Stimulated activated effector memory CD8-positive, alpha-beta T cell treated with anti-CD3 and anti-CD28 coated beads, Interleukin-12 subunit alpha, Interleukin-12 subunit beta, amount 100 ng/mL, for 72 hours (primary cell): Measurements from ENCODE around the gene C1orf21.

Experiments
- ATAC-seq: fragments of 150-1000 bp; cut with Tn5 transposase; 2 replicates; pipeline ENCODE4 v1.10.0; 2021
- DNase-seq, 2 donors: peaks; one replicate each; pipeline ENCODE4 v3.0.0; 2021 to 2022; ENCODE audit warnings: low spot score in 2 of 2
- H3K27ac Mint-ChIP-seq: one replicate; pipeline ENCODE4 v1.8.0; 2022; ENCODE audit warnings: mild to moderate bottlenecking, mixed read lengths
- H3K36me3 Mint-ChIP-seq: one replicate; pipeline ENCODE4 v1.8.0; 2022; ENCODE audit warnings: mild to moderate bottlenecking, mixed read lengths
- H3K4me1 Mint-ChIP-seq: one replicate; pipeline ENCODE4 v1.8.0; 2022; ENCODE audit warnings: mixed read lengths
- H3K4me3 Mint-ChIP-seq: one replicate; pipeline ENCODE4 v1.8.0; 2022; ENCODE audit warnings: mild to moderate bottlenecking, mixed read lengths
- H3K9me3 Mint-ChIP-seq: one replicate; pipeline ENCODE4 v1.8.0; 2022; ENCODE audit warnings: mixed read lengths

Gene C1orf21

DNA sequence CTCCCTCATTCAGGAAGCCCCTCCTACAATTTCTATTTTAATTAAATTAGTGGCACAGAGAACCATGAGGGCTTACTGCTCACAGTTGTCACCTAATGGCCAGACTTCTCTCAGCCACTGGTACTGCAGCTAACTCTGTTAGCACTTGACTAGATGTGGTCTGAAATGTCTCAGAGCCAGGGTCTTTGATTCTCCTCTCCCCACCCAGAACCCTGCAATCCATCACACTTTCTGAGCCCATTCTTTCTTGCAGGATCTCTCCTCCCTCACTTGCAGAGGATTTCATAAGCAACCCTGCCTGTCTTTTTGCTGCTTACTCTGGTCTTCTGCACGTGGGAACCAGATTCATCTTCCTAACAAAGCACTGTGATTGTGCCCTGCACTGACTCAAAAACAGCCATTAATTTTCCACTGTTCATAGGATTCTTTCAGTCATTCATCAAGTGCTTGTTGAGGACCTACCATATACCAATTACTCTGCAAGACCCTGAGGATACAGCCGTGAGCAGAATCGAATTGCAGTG, 259.4 kb downstream of the C1orf21 start:
- no peaks in the 10 kb centered on the region for H3K36me3 Mint-ChIP-seq
- H3K4me3 Mint-ChIP-seq = no peak overlapping the region
- DNase-seq = no peak
- no peaks in the 10 kb centered on the region for H3K9me3 Mint-ChIP-seq
- H3K27ac Mint-ChIP-seq = no peak overlapping the region
- no peak for ATAC-seq
- H3K4me1 Mint-ChIP-seq = no peaks in the 10 kb centered on the region

DNA sequence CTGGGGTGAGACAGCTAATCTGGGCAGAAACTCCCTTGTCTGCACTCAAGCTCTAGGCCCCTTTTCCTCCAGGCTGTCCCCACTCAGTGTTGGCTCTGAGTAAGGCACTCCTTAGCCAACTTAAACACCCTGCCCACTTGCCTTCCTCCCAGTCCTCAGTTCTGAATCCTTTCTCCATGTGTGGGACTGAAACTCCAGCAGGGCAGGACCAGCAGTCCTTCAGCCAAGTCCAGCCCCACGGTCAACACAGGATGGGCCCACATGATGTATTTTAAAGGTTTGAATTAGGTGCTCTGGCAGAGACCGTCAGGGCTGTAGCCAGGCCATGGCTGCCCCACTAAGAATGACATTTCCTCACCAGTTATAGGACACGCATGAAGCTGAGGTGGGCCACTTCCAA, 260.0 kb downstream of the C1orf21 start:
- no peaks in the 10 kb centered on the region for H3K4me1 Mint-ChIP-seq
- no peak overlapping the region for H3K27ac Mint-ChIP-seq
- DNase-seq = no peak
- H3K36me3 Mint-ChIP-seq = no peaks in the 10 kb centered on the region
- ATAC-seq = peak; percentile 9
- H3K4me3 Mint-ChIP-seq = no peak overlapping the region
- H3K9me3 Mint-ChIP-seq = peaks cover 4% of the 10 kb centered on the region

DNA sequence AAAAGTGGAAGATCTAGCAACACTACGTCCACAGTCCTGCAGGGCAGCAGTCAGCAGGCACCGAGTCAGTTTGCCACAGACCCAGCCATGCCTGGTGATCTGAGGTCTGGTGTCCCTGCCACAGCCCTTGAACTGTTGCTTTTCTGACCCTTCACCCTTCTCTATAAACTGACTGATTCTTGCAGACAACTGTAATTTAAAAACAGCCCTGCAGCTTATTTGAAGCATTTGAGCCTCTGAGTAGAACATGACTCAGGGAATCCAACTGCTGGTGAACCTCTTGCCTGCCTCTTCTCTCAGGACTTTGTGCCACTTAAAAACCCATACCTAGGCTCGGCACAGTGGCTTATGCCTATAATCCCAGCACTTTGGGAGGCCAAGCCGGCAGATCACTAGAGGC, 260.6 kb downstream of the C1orf21 start:
- no peaks in the 10 kb centered on the region for H3K4me1 Mint-ChIP-seq
- H3K27ac Mint-ChIP-seq = no peak overlapping the region
- no peak for DNase-seq
- H3K36me3 Mint-ChIP-seq = no peaks in the 10 kb centered on the region
- no peak overlapping the region for H3K4me3 Mint-ChIP-seq
- ATAC-seq = no peak
- H3K9me3 Mint-ChIP-seq = peaks cover 4% of the 10 kb centered on the region

DNA sequence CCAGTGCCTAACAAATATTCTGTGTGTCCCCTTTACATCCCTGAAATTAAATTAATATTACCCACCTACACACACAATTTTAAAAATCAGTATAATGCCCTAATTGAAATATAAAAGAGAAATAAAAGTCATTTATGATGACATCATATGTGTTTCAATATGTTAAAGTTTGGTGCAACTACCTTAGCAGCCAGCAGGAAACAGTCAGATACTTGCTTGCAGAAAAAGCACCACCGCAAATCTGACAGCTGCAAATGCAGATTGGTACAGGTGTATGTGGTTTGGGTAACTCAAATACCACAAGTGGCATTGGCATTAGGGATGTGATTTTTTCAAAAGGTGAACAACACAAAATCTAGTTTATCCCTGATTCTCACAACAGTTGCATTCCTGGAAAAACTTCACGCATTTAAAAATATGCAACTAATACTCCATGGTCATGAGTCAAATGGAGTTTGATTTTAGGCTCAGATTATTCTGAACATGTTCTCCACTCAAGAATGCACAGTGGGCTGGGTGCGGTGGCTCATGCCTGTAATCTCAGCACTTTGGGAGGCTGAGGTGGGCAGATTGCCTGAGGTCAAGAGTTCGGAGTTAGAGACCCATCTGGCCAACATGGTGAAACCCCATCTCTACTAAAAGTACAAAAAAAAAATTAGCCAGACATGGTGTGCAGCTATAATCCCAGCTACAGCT, 261.5 kb downstream of the C1orf21 start:
- Mint-ChIP-seq H3K4me3 (no peak overlapping the region), H3K9me3 (peaks cover 4% of the 10 kb centered on the region), H3K36me3 (no peaks in the 10 kb centered on the region), H3K4me1 (no peaks in the 10 kb centered on the region), H3K27ac (no peak overlapping the region)
- DNase-seq (no peak), ATAC-seq (no peak)

DNA sequence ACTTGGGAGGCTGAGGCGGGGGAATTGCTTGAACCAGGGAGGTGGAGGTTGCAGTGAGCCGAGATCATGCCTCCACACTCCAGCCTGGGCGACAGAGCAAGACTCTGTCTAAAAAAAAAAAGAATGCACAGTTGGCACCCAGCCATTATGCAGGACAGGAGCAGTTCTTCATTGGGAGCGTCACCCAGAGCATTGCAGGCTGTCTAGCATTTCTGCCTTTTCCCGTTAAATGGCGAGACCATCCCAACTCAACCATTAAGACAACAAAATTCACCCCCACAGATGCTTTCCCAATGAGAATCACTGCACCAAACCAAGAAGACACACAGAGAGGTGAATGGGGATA, 262.0 kb downstream of the C1orf21 start:
- Mint-ChIP-seq H3K36me3 (no peaks in the 10 kb centered on the region), H3K27ac (no peak overlapping the region), H3K4me3 (no peak overlapping the region), H3K4me1 (no peaks in the 10 kb centered on the region), H3K9me3 (peaks cover 4% of the 10 kb centered on the region)
- ATAC-seq = no peak
- no peak for DNase-seq

DNA sequence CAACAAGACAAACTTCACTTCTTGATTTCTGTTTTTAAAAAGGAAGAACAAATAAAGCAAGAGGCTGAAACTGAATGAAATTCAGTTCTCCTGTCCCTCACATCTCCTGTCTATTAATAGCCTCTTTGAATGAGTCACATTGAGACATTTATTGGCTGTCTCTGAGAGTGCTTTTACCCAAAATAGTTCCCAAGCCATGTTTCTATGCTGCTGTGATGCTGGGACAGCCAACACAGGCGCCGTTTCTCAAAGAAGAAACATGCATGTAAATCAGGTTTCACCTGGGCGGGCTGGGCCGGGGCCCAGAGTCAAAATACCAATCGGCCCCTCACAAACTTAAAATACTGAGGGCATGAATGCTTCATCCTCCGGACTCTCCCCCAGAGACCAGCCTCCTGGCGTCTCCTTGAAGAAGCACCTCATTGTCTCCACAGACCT, 262.6 kb downstream of the C1orf21 start:
- peaks cover 4% of the 10 kb centered on the region for H3K9me3 Mint-ChIP-seq
- no peak for ATAC-seq
- H3K27ac Mint-ChIP-seq = no peak overlapping the region
- no peak overlapping the region for H3K4me3 Mint-ChIP-seq
- no peaks in the 10 kb centered on the region for H3K36me3 Mint-ChIP-seq
- no peak for DNase-seq
- no peaks in the 10 kb centered on the region for H3K4me1 Mint-ChIP-seq

DNA sequence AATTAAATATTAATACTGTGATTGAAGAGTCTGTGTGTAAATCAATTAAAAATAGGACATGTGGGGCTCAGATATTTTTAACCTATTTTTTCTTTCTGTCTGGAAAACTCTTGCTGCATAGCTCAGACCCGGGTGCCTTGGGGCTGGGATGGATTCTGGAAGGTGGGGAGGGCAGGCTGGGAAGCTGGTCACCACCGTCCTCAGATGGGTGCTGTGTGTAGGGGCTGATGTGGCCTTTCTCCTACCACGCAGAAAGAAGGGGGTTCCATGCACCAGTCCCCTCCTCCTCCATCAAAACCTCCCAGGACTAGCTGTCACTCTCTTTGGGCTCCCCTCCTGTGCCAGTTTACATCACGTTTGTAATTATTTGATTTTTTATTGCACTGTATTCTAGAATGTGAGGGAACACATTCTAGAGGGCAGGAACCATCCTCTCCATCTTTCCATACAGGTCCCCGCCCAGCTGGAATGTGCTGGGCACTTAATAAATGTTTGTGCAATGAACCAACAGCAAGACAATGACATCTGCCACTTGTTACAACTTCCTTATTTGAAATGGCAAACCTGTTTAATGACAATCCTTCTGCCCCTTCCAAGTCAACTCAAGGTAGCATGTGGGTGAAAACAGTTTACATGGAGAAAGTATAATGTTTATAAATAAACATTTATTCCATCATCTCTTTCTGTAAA, 263.5 kb downstream of the C1orf21 start:
- ATAC-seq (peak; percentile 14), DNase-seq (no peak)
- Mint-ChIP-seq H3K9me3 (peaks cover 4% of the 10 kb centered on the region), H3K27ac (no peak overlapping the region), H3K4me1 (no peaks in the 10 kb centered on the region), H3K4me3 (no peak overlapping the region), H3K36me3 (no peaks in the 10 kb centered on the region)

DNA sequence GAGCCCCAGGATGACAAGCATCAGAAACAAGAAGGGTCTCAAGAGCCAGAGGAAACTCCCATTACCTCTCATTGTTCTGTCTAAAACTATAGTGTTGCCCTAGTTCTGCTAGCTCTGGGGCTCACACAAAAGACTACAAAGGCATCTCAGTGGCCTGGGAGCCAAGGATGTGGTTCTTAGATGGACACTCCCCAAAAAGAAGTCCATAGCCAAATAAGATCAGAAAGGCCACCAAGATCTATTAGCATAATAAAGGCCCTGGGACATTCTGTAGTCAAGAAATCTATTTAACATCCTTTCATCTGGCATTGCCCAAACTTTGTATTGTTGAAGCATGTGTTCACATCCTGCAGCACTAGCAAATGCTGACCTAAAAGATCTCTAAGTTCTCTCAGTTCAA, 268.4 kb downstream of the C1orf21 start:
- Mint-ChIP-seq H3K9me3 (peaks cover 4% of the 10 kb centered on the region), H3K36me3 (no peaks in the 10 kb centered on the region), H3K4me3 (no peak overlapping the region), H3K4me1 (no peaks in the 10 kb centered on the region), H3K27ac (no peak overlapping the region)
- ATAC-seq = no peak
- DNase-seq = no peak

DNA sequence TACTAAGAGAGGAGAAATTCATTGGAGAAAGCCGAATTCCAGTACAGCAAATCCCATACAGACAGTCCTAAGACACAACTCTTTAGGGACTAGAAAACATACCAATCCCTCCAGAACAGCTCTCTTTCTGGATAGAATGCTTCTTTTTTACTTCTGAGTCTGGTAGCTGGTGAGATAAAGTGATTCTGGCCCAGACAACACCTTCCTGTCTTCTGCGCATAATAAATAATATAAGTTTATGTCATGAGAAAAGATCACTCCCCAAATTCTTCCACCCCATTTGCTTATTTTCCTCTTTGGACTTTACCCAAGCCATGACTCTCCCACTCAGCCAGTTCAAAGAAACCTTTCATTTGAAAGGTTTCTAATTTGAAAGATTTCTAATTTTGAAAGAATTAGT, 269.4 kb downstream of the C1orf21 start:
- Mint-ChIP-seq H3K4me3 (no peak overlapping the region), H3K9me3 (peaks cover 4% of the 10 kb centered on the region), H3K36me3 (no peaks in the 10 kb centered on the region), H3K4me1 (no peaks in the 10 kb centered on the region), H3K27ac (no peak overlapping the region)
- no peak for DNase-seq
- ATAC-seq = no peak

DNA sequence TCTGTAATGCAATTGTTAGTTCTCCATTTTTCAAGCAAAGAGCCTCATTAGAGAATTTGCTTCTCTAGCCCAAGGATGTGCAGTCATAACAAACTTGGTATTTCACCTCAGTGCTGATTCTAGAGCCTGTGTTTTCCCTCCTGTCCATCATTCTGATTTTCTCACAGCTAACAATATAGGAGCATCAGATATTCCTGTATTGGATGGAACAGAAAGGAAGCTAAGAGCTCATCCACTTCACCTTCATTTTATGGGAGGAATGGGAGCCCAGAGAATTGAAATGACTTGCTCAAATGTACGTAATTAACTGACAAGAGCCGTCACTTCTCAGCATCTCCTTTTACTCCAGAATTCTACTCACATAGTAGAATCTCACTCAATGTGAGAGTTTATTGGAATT, 271.2 kb downstream of the C1orf21 start:
- Mint-ChIP-seq H3K27ac (no peak overlapping the region), H3K4me3 (no peak overlapping the region), H3K36me3 (no peaks in the 10 kb centered on the region), H3K4me1 (peaks cover 11% of the 10 kb centered on the region), H3K9me3 (no peaks in the 10 kb centered on the region)
- ATAC-seq = no peak
- no peak for DNase-seq

DNA sequence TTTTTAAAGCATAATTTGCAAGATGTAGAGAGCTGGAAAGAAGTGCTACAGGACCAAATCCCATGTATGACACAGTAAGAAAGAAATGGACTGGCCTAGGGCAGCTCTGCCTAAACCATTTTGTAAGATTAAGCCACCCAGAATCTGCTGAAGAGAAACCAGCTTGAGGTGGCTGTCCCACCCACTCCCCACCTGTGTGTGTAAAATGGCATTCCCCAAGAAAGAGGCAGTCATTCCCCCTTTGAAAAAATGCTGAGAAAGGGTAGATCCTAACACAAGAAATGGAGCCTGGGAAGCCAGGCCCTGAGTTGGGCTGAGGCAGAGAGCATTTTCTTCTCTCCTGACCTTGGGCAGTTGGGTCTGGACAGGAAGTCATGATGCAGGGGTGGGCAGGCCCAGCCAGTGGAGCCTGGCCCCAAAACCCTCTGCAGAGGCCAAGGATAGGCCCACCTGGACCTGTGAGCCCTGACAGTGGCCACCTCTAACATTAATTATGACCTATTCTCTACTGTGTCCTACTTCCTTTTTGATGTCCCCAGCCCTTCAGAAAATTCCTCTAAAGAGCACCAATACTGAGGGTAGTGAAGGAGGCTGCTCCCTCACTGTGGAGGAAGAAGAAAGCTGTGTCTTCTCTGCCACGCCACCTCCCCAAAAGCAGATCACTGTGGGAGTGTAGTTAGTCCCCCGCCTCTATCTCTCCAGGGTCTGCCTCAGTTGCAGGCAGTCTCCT, 273.8 kb downstream of the C1orf21 start:
- ATAC-seq (peak; percentile 34), DNase-seq (no peak)
- Mint-ChIP-seq H3K36me3 (no peaks in the 10 kb centered on the region), H3K9me3 (no peaks in the 10 kb centered on the region), H3K27ac (no peak overlapping the region), H3K4me3 (no peak overlapping the region), H3K4me1 (peaks cover 18% of the 10 kb centered on the region)

DNA sequence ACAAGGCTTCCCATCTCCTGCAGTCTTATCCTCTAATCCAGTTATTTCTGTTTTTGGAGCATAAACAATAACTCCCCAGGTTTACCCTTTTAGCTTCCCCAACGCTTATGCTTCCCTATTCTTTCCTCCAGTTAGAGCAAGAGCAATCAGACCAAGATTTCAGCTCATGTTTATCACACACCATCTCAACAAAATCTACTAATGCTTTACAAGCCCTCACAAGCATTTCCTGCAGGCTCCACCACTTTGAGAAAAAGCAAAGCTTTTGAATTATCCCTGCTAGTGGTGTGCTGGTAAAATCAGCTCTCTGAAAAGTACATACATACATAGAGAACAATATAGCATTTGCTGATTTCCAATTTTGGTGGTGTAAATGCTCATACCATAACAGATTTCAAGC, 275.0 kb downstream of the C1orf21 start:
- Mint-ChIP-seq H3K9me3 (no peaks in the 10 kb centered on the region), H3K36me3 (no peaks in the 10 kb centered on the region), H3K4me1 (peaks cover 18% of the 10 kb centered on the region), H3K27ac (no peak overlapping the region), H3K4me3 (no peak overlapping the region)
- ATAC-seq (no peak), DNase-seq (no peak)

DNA sequence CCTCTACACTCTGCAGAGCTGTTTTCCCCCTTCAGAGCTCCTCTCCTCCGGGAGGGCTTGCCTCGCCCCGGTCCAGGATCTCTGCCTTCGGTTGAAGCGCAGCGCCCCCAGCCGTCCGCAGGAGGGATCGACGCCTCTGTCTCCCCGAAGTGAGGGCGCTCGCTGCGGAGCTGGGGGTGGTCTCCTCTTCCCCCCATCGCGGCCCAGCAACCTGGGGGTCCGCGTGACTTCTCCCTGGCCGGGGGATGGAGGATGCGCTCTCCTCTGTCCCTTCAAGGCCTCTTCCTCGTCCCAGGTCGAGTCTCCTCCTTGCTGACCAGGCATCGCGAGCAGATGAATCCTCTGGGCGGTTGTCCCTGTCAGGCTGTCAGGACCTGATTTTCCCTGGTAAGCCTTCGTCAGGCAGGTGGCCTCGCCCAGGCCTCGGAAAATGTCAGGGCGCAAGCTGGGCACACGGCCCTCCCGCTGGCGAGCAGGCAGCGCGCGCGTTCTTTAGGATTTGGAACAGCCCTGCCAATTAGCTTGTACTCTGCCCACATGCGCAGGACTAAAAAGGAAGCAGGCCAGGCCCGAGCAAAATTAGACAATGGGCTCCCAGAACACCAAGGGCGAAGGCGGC, 277.3 kb downstream of the C1orf21 start:
- Mint-ChIP-seq H3K9me3 (no peaks in the 10 kb centered on the region), H3K4me1 (peaks cover 18% of the 10 kb centered on the region), H3K36me3 (no peaks in the 10 kb centered on the region), H3K27ac (no peak overlapping the region), H3K4me3 (peak overlapping the region; percentile 45)
- peak; percentile 75 for ATAC-seq
- DNase-seq = peak; percentile 45 to 80

DNA sequence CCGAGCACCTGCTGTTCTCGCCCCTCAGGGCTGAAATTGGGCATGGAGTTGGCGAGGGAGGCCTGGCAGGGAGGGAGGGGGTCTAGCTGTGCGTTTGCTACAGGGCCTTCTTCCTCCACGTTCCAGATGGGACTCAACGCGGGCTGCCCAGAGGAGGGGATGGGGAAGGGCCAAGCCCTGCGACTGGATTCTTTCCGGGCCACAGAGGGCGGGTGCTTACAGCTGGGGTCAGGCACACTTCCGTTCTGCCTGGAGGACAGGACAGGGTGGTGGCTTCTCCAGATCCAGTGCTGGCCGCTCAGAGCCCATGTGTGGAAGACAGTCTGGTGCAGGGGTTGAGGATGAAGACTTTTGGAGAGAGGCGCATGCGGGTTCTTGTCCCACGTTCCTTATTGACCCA, 277.8 kb downstream of the C1orf21 start:
- H3K4me3 Mint-ChIP-seq = no peak overlapping the region
- peaks cover 18% of the 10 kb centered on the region for H3K4me1 Mint-ChIP-seq
- no peak overlapping the region for H3K27ac Mint-ChIP-seq
- DNase-seq = no peak
- no peaks in the 10 kb centered on the region for H3K9me3 Mint-ChIP-seq
- ATAC-seq = no peak
- no peaks in the 10 kb centered on the region for H3K36me3 Mint-ChIP-seq

DNA sequence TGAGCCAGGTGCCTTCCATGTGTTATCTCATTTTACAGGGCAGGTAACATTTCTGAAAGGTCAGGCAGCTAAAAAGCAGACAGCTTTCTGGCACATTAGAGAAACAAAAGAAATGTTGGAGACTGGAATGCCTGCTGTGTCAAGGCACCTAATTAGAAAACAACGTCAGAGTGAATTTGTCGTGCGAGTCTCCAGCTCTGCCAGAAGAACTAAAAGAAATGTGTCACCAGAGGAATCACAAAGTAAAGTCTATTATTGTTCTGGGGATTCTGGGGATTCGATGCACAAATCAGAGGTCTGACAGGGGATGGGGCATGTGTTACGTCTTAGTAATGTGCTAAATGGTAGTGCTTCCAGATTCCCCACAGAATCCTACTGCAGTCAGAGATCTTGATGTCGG, 278.5 kb downstream of the C1orf21 start:
- H3K9me3 Mint-ChIP-seq = no peaks in the 10 kb centered on the region
- no peak overlapping the region for H3K27ac Mint-ChIP-seq
- no peak for ATAC-seq
- no peak for DNase-seq
- peaks cover 18% of the 10 kb centered on the region for H3K4me1 Mint-ChIP-seq
- H3K4me3 Mint-ChIP-seq = no peak overlapping the region
- no peaks in the 10 kb centered on the region for H3K36me3 Mint-ChIP-seq
